Panc1 (cell line): ENCODE results near the gene ARHGEF5.

Source experiments
- CTCF ChIP-seq: fragments of 450-650 bp; IDR thresholded peaks from 2 replicates; pipeline ENCODE4 v1.5.1; 2017; ENCODE audit warnings: mild to moderate bottlenecking
- POLR2AphosphoS5 ChIP-seq: IDR thresholded peaks from 2 replicates; pipeline ENCODE4 v1.6.1; 2012; ENCODE audit warnings: mild to moderate bottlenecking, low read depth, low read length, moderate library complexity
- REST ChIP-seq, 2 experiments: IDR thresholded peaks; 2 replicates each; pipeline ENCODE4 v1.6.1; 2011 to 2012; ENCODE audit warnings: low read depth in 2 of 2, control low read depth in 1 of 2, low read length in 1 of 2, mild to moderate bottlenecking in 1 of 2, moderate library complexity in 1 of 2; ENCODE audit not compliant: insufficient read depth in 1 of 2
- TCF7L2 ChIP-seq: IDR thresholded peaks from 2 replicates; pipeline ENCODE4 v1.6.1; 2011; ENCODE audit warnings: mild to moderate bottlenecking, low read depth, low read length, inconsistent platforms

- TF ChIP-seq REST (IDR thresholded peaks at IDR 0.05; ENCODE audit: insufficient read depth in 1 of 2, low read depth in 2 of 2, low read length in 1 of 2) (no peak), CTCF (no peak), POLR2AphosphoS5 (no peak), TCF7L2 (no peak)
These were observed 23.4 kb downstream of the ARHGEF5 start for GRCh38 chr7:144378651-144379050.
